Muscle layer of colon (tissue), 2 donors: Measurements from ENCODE around the gene SMDT1.

Experiments
- H3K27ac ChIP-seq: one replicate; pipeline ENCODE4 v1.7.0; 2013; ENCODE audit warnings: low read depth, mild to moderate bottlenecking, low read length, moderate library complexity
- H3K27me3 ChIP-seq, 2 donors: one replicate each; pipeline ENCODE4 v1.7.0; 2013; ENCODE audit warnings: low read length in 2 of 2, mild to moderate bottlenecking in 2 of 2; ENCODE audit not compliant: insufficient read depth in 2 of 2, control insufficient read depth in 1 of 2
- H3K36me3 ChIP-seq: one replicate; pipeline ENCODE4 v1.7.0; 2013; ENCODE audit warnings: mild to moderate bottlenecking, low read length; ENCODE audit not compliant: insufficient read depth
- H3K4me1 ChIP-seq: one replicate; pipeline ENCODE4 v1.7.0; 2013; ENCODE audit warnings: mild to moderate bottlenecking, low read length; ENCODE audit not compliant: insufficient read depth
- H3K4me3 ChIP-seq, 2 donors: one replicate each; pipeline ENCODE4 v1.7.0; 2013; ENCODE audit warnings: low read length in 2 of 2, low read depth in 1 of 2, mild to moderate bottlenecking in 1 of 2, moderate library complexity in 1 of 2
- H3K9ac ChIP-seq: one replicate; pipeline ENCODE4 v1.7.0; 2013; ENCODE audit warnings: low read length
- H3K9me3 ChIP-seq: one replicate; pipeline ENCODE4 v1.7.0; 2013; ENCODE audit warnings: mild to moderate bottlenecking, low read length
- donor health status: abdominal sarcoma.
- donor health status: Adenocarcinoma of cecum.

SMDT1 gene

GRCh38 chr22:42072606-42073330 is 6.7 kb upstream of the SMDT1 start:
- Histone ChIP-seq H3K27me3 (no peaks in the 10 kb centered on the region), H3K9ac (no peak overlapping the region), H3K4me1 (peaks cover 44% of the 10 kb centered on the region), H3K9me3 (no peaks in the 10 kb centered on the region), H3K36me3 (peaks cover 13% of the 10 kb centered on the region), H3K27ac (no peak overlapping the region), H3K4me3 (no peak overlapping the region)

- Histone ChIP-seq H3K36me3 (peaks cover 12% of the 10 kb centered on the region), H3K9me3 (no peaks in the 10 kb centered on the region), H3K27ac (peak overlapping the region; percentile 96), H3K4me3 (peak overlapping the region; percentile 56 to 69), H3K9ac (peak overlapping the region; percentile 68), H3K27me3 (no peaks in the 10 kb centered on the region), H3K4me1 (peaks cover 52% of the 10 kb centered on the region)
These were observed 5.9 kb upstream of the SMDT1 start for GRCh38 chr22:42073621-42074041.

- H3K36me3 ChIP-seq = peaks cover 12% of the 10 kb centered on the region
- peaks cover 52% of the 10 kb centered on the region for H3K4me1 ChIP-seq
These were observed 5.2 kb upstream of the SMDT1 start, which contains the start of gene PHETA2 for GRCh38 chr22:42074132-42074811. Gene PHETA2, plus strand, starts transcription at chr22:42074248. Its CDS starts 3,046 bp downstream, at chr22:42077294.

GRCh38 chr22:42074846-42075676 is 4.4 kb upstream of the SMDT1 start:
- H3K9ac ChIP-seq = peak overlapping the region; percentile 68
- H3K4me3 ChIP-seq = peak overlapping the region; percentile 56 to 69
- peaks cover 45% of the 10 kb centered on the region for H3K4me1 ChIP-seq
- H3K27me3 ChIP-seq = no peaks in the 10 kb centered on the region
- peaks cover 12% of the 10 kb centered on the region for H3K36me3 ChIP-seq
- peak overlapping the region; percentile 96 for H3K27ac ChIP-seq
- H3K9me3 ChIP-seq = no peaks in the 10 kb centered on the region

More at GRCh38 chr22:42074132-42074811, 5.2 kb upstream of the SMDT1 start, which contains the start of gene PHETA2:
- Histone ChIP-seq H3K9ac (peak within 1 kb of the TSS; percentile 68), H3K4me3 (peak within 1 kb of the TSS; percentile 56 to 69), H3K9me3 (no peaks in the 10 kb centered on the region), H3K27ac (peak within 1 kb of the TSS; percentile 96), H3K27me3 (no peaks in the 10 kb centered on the region)

GRCh38 chr22:42076764-42077485 is 2.6 kb upstream of the SMDT1 start:
- H3K4me1 ChIP-seq = peaks cover 33% of the 10 kb centered on the region
- peaks cover 12% of the 10 kb centered on the region for H3K36me3 ChIP-seq
- no peaks in the 10 kb centered on the region for H3K9me3 ChIP-seq
- no peak overlapping the region for H3K9ac ChIP-seq
- H3K27me3 ChIP-seq = no peaks in the 10 kb centered on the region
- no peak overlapping the region for H3K27ac ChIP-seq
- no peak overlapping the region for H3K4me3 ChIP-seq

GRCh38 chr22:42077486-42078125 is 1.9 kb upstream of the SMDT1 start:
- H3K27me3 ChIP-seq = no peaks in the 10 kb centered on the region
- H3K27ac ChIP-seq = peak overlapping the region; percentile 97
- H3K9ac ChIP-seq = peak overlapping the region; percentile 99

GRCh38 chr22:42078469-42079318 is 806 bp upstream of the SMDT1 start:
- H3K36me3 ChIP-seq = peaks cover 28% of the 10 kb centered on the region
- H3K4me1 ChIP-seq = peaks cover 27% of the 10 kb centered on the region
- no peaks in the 10 kb centered on the region for H3K9me3 ChIP-seq
- H3K9ac ChIP-seq = peak overlapping the region; percentile 99
- peak overlapping the region; percentile 97 for H3K27ac ChIP-seq
- no peaks in the 10 kb centered on the region for H3K27me3 ChIP-seq
- H3K4me3 ChIP-seq = peak overlapping the region; percentile 28 to 78

More at GRCh38 chr22:42077486-42078125, 1.9 kb upstream of the SMDT1 start:
- Histone ChIP-seq H3K36me3 (peaks cover 17% of the 10 kb centered on the region), H3K9me3 (no peaks in the 10 kb centered on the region), H3K4me1 (peaks cover 33% of the 10 kb centered on the region), H3K4me3 (no peak overlapping the region)

- Histone ChIP-seq H3K36me3 (peaks cover 35% of the 10 kb centered on the region), H3K4me3 (peak overlapping the region; percentile 68 to 78)
These were observed 787 bp downstream of the SMDT1 start for GRCh38 chr22:42080287-42080686.

GRCh38 chr22:42083119-42083518 is 3.6 kb downstream of the SMDT1 start:
- Histone ChIP-seq H3K4me3 (no peak overlapping the region), H3K36me3 (peaks cover 42% of the 10 kb centered on the region), H3K9me3 (no peaks in the 10 kb centered on the region), H3K9ac (no peak overlapping the region), H3K4me1 (peaks cover 11% of the 10 kb centered on the region), H3K27me3 (no peaks in the 10 kb centered on the region), H3K27ac (no peak overlapping the region)

More at GRCh38 chr22:42080287-42080686, 787 bp downstream of the SMDT1 start:
- peak overlapping the region; percentile 85 for H3K27ac ChIP-seq
- H3K27me3 ChIP-seq = no peaks in the 10 kb centered on the region
- peaks cover 20% of the 10 kb centered on the region for H3K4me1 ChIP-seq
- H3K9ac ChIP-seq = peak overlapping the region; percentile 49
- H3K9me3 ChIP-seq = no peaks in the 10 kb centered on the region

- H3K27ac ChIP-seq = no peak overlapping the region
- no peaks in the 10 kb centered on the region for H3K9me3 ChIP-seq
- no peak overlapping the region for H3K4me3 ChIP-seq
- H3K9ac ChIP-seq = no peak overlapping the region
- H3K36me3 ChIP-seq = peaks cover 42% of the 10 kb centered on the region
- no peaks in the 10 kb centered on the region for H3K27me3 ChIP-seq
- H3K4me1 ChIP-seq = peaks cover 12% of the 10 kb centered on the region
These were observed 5.4 kb downstream of the SMDT1 start for GRCh38 chr22:42084874-42085273.
